A204.1 (cell line): Measurements from ENCODE around the gene CA10.

Experiments
- FAIRE-seq: peaks from 2 replicates; lab custom pipeline; 2012; peaks lifted over from hg19 to GRCh38; lab: Jason Lieb, UNC

The CA10 gene

DNA sequence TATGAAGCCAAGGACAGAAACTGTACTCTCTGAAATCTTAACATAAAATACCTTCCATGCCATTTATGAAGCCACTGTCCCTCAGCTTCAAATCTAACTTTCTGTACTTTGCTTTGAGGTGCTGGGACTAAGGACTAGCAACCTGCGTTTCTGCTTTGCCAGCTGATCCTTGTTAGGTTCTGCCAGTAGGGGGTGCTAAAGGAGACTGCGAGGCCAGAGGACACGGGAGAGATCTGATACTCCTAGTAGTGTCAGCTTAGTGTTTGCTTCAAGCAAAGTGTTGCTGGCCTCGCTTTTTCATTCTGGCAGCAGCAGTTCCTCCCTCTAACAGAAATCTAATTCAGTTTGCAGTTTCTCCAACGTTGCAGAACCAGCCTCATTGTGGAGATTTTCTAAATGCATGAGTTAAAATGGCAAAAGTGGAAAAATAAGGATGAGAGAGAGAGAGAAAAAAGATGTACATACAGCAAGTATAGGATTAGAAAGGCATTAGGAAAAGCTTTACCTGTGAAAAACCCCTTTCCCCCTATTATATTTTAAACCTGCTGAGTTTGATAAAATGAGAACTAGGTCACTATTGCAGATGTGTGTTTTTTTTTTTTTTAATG is 297.5 kb downstream of the CA10 start:
- FAIRE-seq: no peak

GRCh38 chr17:51857052-51857597 is 301.4 kb downstream of the CA10 start:
- FAIRE-seq: no peak

GRCh38 chr17:51855806-51856205 is 302.7 kb downstream of the CA10 start:
- no peak for FAIRE-seq

DNA sequence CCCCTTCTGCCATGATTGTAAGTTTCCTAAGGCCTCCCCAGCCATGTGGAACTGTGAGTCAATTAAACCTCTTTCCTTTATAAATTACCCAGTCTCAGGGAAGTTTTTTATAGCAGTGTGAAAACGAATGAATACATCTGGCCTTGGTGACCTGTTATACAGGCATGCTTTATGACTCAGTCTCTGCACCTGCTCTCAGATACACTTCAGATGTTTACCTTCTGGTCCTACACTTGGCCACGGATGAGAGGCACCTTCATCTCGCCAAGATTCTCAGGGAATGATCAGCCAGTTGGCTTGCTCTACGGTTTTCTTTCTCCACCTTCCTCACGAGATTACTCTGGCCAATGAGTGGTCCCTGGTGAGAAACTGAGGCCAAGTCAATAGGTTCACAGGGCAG is 304.7 kb downstream of the CA10 start:
- FAIRE-seq: no peak

- no peak for FAIRE-seq
These were observed 305.9 kb downstream of the CA10 start for GRCh38 chr17:51852603-51853002.

GRCh38 chr17:51850201-51850600 is 308.3 kb downstream of the CA10 start:
- no peak for FAIRE-seq

- FAIRE-seq: no peak
These were observed 310.1 kb downstream of the CA10 start for GRCh38 chr17:51848451-51848850.

GRCh38 chr17:51846566-51846965 is 311.9 kb downstream of the CA10 start:
- FAIRE-seq: no peak

- no peak for FAIRE-seq
These were observed 312.7 kb downstream of the CA10 start for GRCh38 chr17:51845776-51846175.

GRCh38 chr17:51842763-51843162 is 315.8 kb downstream of the CA10 start:
- FAIRE-seq: no peak

- FAIRE-seq: no peak
These were observed 316.8 kb downstream of the CA10 start for GRCh38 chr17:51841669-51842068.

DNA sequence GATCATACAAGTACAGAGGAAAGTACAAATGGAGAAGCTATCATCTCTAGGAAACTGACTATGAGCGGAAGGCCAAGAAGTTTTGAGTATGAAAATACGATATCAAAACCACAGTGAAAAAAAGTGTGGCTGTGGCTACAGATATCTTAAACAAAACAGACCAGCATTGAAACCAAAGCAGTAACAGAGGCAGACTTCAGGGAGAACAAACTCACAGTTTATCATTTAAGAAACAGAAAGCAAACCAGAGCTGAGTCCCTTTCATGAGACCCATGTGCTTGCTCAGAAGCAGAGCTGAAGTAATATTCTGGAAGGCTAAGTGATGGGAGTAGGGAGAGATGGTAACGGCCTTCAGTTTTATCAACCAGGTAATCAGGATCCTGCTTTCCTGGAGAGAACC is 317.8 kb downstream of the CA10 start:
- no peak for FAIRE-seq

GRCh38 chr17:51833620-51834019 is 324.9 kb downstream of the CA10 start:
- FAIRE-seq: no peak

- FAIRE-seq: no peak
These were observed 325.5 kb downstream of the CA10 start for GRCh38 chr17:51833045-51833444.

GRCh38 chr17:51830886-51831285 is 327.6 kb downstream of the CA10 start:
- no peak for FAIRE-seq

DNA sequence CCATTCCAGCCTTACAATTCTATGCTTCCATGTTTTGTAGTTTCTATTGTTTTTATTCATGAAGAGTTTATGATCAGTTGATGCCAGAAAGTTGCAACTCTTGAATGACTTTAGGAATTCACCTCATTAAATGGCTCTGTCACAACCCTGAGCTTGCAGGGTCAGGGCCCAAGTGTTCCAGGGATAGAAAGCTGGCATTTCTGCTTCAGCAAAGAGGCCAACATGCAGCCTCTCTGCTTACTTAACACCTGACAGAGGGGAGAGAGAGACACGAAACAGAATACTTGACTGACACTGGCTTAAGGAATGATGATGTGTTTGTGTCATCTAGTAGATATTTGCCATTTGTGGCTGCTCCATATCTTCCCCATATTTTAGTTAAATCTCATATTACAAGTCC is 328.1 kb downstream of the CA10 start:
- FAIRE-seq: no peak

- FAIRE-seq: no peak
These were observed 329.6 kb downstream of the CA10 start for GRCh38 chr17:51828901-51829300.

- no peak for FAIRE-seq
These were observed 331.4 kb downstream of the CA10 start for GRCh38 chr17:51827140-51827539.

GRCh38 chr17:51820766-51821165 is 337.7 kb downstream of the CA10 start:
- FAIRE-seq: no peak

DNA sequence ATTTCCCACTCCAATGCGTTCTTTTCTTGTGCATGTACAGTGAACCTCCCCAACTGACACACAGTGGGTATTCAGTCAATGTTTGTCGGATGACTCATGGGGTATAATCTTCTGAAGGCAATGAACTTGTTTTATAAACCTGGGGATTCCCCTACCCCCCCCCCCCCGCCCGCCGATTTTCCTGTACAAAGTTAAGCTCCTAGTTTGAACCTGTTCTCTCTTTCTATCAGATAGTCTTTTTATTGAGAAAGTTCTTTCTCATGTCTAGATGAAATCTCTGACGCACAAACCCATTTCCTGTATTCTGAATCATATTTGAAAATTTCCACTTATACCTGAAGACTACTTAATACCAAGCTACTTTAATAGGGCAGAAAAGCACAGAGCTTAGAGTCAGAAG is 338.3 kb downstream of the CA10 start:
- FAIRE-seq: no peak

- no peak for FAIRE-seq
These were observed 338.9 kb downstream of the CA10 start for GRCh38 chr17:51819341-51820219.

GRCh38 chr17:51818777-51819176 is 339.7 kb downstream of the CA10 start:
- no peak for FAIRE-seq

- FAIRE-seq: no peak
These were observed 340.6 kb downstream of the CA10 start for GRCh38 chr17:51817955-51818354.

- no peak for FAIRE-seq
These were observed 341.4 kb downstream of the CA10 start for GRCh38 chr17:51817117-51817516.
